Liver (tissue), 3 donors: ENCODE measurements around the gene RASGRP3.

ENCODE experiments used
- EGR1 ChIP-seq, 2 donors: IDR thresholded peaks; 2 replicates each; pipeline ENCODE4 v1.6.1; 2016 to 2018; ENCODE audit warnings: antibody characterized with exemption in 2 of 2, low read depth in 2 of 2
- GABPA ChIP-seq, 2 donors: IDR thresholded peaks in 1 of 2; conservative IDR thresholded peaks in 1 of 2; 2 replicates each; pipeline ENCODE4 v1.6.1; 2016; ENCODE audit warnings: antibody characterized with exemption in 2 of 2, mild to moderate bottlenecking in 1 of 2, moderate library complexity in 1 of 2
- JUND ChIP-seq, 2 donors: IDR thresholded peaks; 2 replicates each; pipeline ENCODE4 v1.6.1; 2016; ENCODE audit warnings: antibody characterized with exemption in 2 of 2
- NR2F2 ChIP-seq: IDR thresholded peaks from 2 replicates; pipeline ENCODE4 v1.6.1; 2016; ENCODE audit warnings: antibody characterized with exemption
- REST ChIP-seq: IDR thresholded peaks from 2 replicates; pipeline ENCODE4 v1.6.1; 2016; ENCODE audit warnings: antibody characterized with exemption, mild to moderate bottlenecking
- TAF1 ChIP-seq: conservative IDR thresholded peaks from 2 replicates; pipeline ENCODE4 v1.6.1; 2016; ENCODE audit warnings: antibody characterized with exemption, mild to moderate bottlenecking
- YY1 ChIP-seq: IDR thresholded peaks from 2 replicates; pipeline ENCODE4 v1.6.1; 2016; ENCODE audit warnings: antibody characterized with exemption, mild to moderate bottlenecking
- TF ChIP-seq, protein P1 (sequence below): IDR thresholded peaks from 2 replicates; pipeline ENCODE4 v1.6.1; 2016; ENCODE audit warnings: antibody characterized with exemption
- TF ChIP-seq, protein P2 (sequence below): fragments of 150-350 bp; IDR thresholded peaks from 2 replicates; pipeline ENCODE4 v1.5.1; 2017; ENCODE audit warnings: improper control_type of control experiment, low read depth, low read length; ENCODE audit not compliant: missing input control
- TF ChIP-seq, protein P3 (sequence below): IDR thresholded peaks from 2 replicates; pipeline ENCODE4 v1.6.1; 2016; ENCODE audit warnings: antibody characterized with exemption
- TF ChIP-seq, protein P4 (sequence below): IDR thresholded peaks from 2 replicates; pipeline ENCODE4 v1.6.1; 2016; ENCODE audit warnings: antibody characterized with exemption
- donor health status: healthy.
- donor health status: healthy.

DNA sequence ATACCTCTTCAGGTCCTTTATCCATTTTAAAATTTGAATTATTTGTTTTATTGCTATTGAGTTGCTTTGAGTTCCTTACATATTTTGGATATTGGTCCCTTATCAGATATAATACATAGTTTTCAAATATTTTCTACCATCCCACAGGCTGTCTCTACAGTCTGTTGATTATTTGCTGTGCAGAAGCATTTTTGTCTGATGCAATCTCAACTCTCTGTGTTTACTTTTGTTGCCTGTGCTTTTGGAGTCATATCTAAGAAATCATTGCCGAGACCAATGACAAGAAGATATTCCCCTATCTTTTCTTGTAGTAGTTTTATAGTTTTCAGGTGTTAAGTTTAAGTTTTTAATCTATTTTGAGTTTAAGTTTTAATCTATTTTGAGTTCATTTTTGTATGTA is 25.2 kb upstream of the RASGRP3 start:
- TF ChIP-seq, protein P1, sequence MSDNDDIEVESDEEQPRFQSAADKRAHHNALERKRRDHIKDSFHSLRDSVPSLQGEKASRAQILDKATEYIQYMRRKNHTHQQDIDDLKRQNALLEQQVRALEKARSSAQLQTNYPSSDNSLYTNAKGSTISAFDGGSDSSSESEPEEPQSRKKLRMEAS = no peak
- TF ChIP-seq JUND (IDR thresholded peaks at IDR 0.05) = no peak
- TF ChIP-seq, protein P2, sequence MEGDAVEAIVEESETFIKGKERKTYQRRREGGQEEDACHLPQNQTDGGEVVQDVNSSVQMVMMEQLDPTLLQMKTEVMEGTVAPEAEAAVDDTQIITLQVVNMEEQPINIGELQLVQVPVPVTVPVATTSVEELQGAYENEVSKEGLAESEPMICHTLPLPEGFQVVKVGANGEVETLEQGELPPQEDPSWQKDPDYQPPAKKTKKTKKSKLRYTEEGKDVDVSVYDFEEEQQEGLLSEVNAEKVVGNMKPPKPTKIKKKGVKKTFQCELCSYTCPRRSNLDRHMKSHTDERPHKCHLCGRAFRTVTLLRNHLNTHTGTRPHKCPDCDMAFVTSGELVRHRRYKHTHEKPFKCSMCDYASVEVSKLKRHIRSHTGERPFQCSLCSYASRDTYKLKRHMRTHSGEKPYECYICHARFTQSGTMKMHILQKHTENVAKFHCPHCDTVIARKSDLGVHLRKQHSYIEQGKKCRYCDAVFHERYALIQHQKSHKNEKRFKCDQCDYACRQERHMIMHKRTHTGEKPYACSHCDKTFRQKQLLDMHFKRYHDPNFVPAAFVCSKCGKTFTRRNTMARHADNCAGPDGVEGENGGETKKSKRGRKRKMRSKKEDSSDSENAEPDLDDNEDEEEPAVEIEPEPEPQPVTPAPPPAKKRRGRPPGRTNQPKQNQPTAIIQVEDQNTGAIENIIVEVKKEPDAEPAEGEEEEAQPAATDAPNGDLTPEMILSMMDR = no peak
- no peak for TF ChIP-seq GABPA (IDR thresholded peaks at IDR 0.05 in 1 of 2, conservative IDR thresholded peaks at IDR 0.05 in 1 of 2)
- no peak for TF ChIP-seq EGR1 (IDR thresholded peaks at IDR 0.05; ENCODE audit: low read depth in 2 of 2)
- no peak for TF ChIP-seq YY1
- TF ChIP-seq, protein P3, sequence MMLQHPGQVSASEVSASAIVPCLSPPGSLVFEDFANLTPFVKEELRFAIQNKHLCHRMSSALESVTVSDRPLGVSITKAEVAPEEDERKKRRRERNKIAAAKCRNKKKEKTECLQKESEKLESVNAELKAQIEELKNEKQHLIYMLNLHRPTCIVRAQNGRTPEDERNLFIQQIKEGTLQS = no peak
- TF ChIP-seq NR2F2 = no peak
- TF ChIP-seq TAF1 = no peak
- TF ChIP-seq REST = no peak
- TF ChIP-seq, protein P4, sequence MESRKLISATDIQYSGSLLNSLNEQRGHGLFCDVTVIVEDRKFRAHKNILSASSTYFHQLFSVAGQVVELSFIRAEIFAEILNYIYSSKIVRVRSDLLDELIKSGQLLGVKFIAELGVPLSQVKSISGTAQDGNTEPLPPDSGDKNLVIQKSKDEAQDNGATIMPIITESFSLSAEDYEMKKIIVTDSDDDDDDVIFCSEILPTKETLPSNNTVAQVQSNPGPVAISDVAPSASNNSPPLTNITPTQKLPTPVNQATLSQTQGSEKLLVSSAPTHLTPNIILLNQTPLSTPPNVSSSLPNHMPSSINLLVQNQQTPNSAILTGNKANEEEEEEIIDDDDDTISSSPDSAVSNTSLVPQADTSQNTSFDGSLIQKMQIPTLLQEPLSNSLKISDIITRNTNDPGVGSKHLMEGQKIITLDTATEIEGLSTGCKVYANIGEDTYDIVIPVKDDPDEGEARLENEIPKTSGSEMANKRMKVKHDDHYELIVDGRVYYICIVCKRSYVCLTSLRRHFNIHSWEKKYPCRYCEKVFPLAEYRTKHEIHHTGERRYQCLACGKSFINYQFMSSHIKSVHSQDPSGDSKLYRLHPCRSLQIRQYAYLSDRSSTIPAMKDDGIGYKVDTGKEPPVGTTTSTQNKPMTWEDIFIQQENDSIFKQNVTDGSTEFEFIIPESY = no peak
